B cell (primary cell): ENCODE data around the gene PHPT1. TPM values are rescaled to one million over a fixed set of nuclear protein-coding genes. Genes with fewer than 3 reads are reported as not detected.

Experiments used
- ATAC-seq: fragments of 200-7000 bp; cut with Tn5 transposase; one replicate; pipeline ENCODE4 v1.10.0; 2021; ENCODE audit warnings: low read depth, mild to moderate bottlenecking, moderate number of reproducible peaks, moderate library complexity
- CTCF ChIA-PET: fragments of 350-600 bp; sonication (Branson Sonifier 250); formaldehyde crosslinking; loops from one replicate; lab custom pipeline; 2021; ENCODE audit warnings: antibody characterized with exemption, inconsistent platforms; lab: Charles Lee
- POLR2A ChIA-PET: fragments of 350-600 bp; sonication (Branson Sonifier 250); formaldehyde crosslinking; loops from one replicate; lab custom pipeline; 2021; ENCODE audit warnings: antibody characterized with exemption; lab: Charles Lee
- DNase-seq: peaks from one replicate; pipeline ENCODE4 v3.0.0; 2013
- H2AFZ ChIP-seq: 2 replicates; pipeline ENCODE4 v1.6.1; 2012; ENCODE audit warnings: mild to moderate bottlenecking, low read depth, low read length; ENCODE audit not compliant: insufficient read depth, poor library complexity, severe bottlenecking
- H3K27ac ChIP-seq, 2 donors: 1 replicate in 1 of 2; 2 replicates in 1 of 2; pipeline ENCODE4 v1.5.1; 2012 to 2013; ENCODE audit warnings: low read length in 2 of 2, mild to moderate bottlenecking in 2 of 2, moderate library complexity in 1 of 2
- H3K27me3 ChIP-seq, 4 experiments: fragments of 200-600 bp in 1 of 4; sonication (generic) in 1 of 4; replicated peaks in 1 of 4; 1 replicate in 2 of 4; 2 replicates in 2 of 4; pipeline versions ENCODE4 v1.6.1 to v1.7.0; 2013 to 2016; ENCODE audit warnings: low read length in 3 of 4, mild to moderate bottlenecking in 2 of 4, mixed read lengths in 1 of 4, moderate library complexity in 1 of 4; ENCODE audit not compliant: insufficient read depth in 4 of 4, control insufficient read depth in 3 of 4; ENCODE audit errors: control extremely low read depth in 1 of 4
- H3K36me3 ChIP-seq, 2 experiments: replicated peaks in 1 of 2; 1 replicate in 1 of 2; 2 replicates in 1 of 2; pipeline versions ENCODE4 v1.6.1 to v1.7.1; 2013; ENCODE audit warnings: low read length in 1 of 2; ENCODE audit not compliant: insufficient read depth in 2 of 2, control insufficient read depth in 1 of 2; ENCODE audit errors: control extremely low read depth in 1 of 2, extremely low read depth in 1 of 2
- H3K4me1 ChIP-seq, 2 donors: fragments of 200-600 bp in 1 of 2; sonication (generic) in 1 of 2; 1 replicate in 1 of 2; 2 replicates in 1 of 2; pipeline versions ENCODE4 v1.5.1 to v1.6.1; 2013 to 2017; ENCODE audit warnings: low read length in 2 of 2; ENCODE audit not compliant: control insufficient read depth in 2 of 2, insufficient read depth in 2 of 2
- H3K4me2 ChIP-seq: replicated peaks from 2 replicates; pipeline ENCODE3; 2012; ENCODE audit warnings: mild to moderate bottlenecking, low read depth, low read length; ENCODE audit not compliant: poor library complexity, severe bottlenecking
- H3K4me3 ChIP-seq, 5 experiments: fragments of 200-600 bp in 1 of 5; sonication (generic) in 1 of 5; 1 replicate in 3 of 5; 2 replicates in 2 of 5; pipeline versions ENCODE4 v1.5.1 to v1.7.0; 2011 to 2016; ENCODE audit warnings: low read length in 4 of 5, mild to moderate bottlenecking in 4 of 5, low read depth in 2 of 5, control low read depth in 1 of 5, moderate library complexity in 1 of 5; ENCODE audit not compliant: insufficient read depth in 1 of 5; ENCODE audit errors: control extremely low read depth in 1 of 5, extremely low read depth in 1 of 5
- H3K79me2 ChIP-seq: fragments of 200-600 bp; sonication (generic); one replicate; pipeline ENCODE4 v1.6.0; 2016; ENCODE audit warnings: low read length; ENCODE audit not compliant: control insufficient read depth, insufficient read depth
- H3K9ac ChIP-seq: fragments of 200-600 bp; sonication (generic); 2 replicates; pipeline ENCODE4 v1.6.1; 2017; ENCODE audit warnings: mild to moderate bottlenecking, low read length, moderate library complexity
- H3K9me3 ChIP-seq, 3 donors: one replicate each; pipeline versions ENCODE4 v1.6.1 to v1.7.1; 2013; ENCODE audit warnings: low read length in 2 of 3; ENCODE audit not compliant: control insufficient read depth in 2 of 3, insufficient read depth in 1 of 3; ENCODE audit errors: control extremely low read depth in 1 of 3
- H4K20me1 ChIP-seq: 2 replicates; pipeline ENCODE4 v1.6.0; 2012; ENCODE audit warnings: mild to moderate bottlenecking, low read length; ENCODE audit not compliant: insufficient read depth, control insufficient read depth, poor library complexity, severe bottlenecking
- H3K27ac Mint-ChIP-seq: one replicate; pipeline ENCODE4 v1.8.0; 2021; ENCODE audit warnings: mixed read lengths
- H3K27me3 Mint-ChIP-seq: one replicate; pipeline ENCODE4 v1.8.0; 2021; ENCODE audit warnings: mixed read lengths
- H3K4me1 Mint-ChIP-seq: one replicate; pipeline ENCODE4 v1.8.0; 2021; ENCODE audit warnings: mixed read lengths
- H3K4me3 Mint-ChIP-seq: one replicate; pipeline ENCODE4 v1.8.0; 2021; ENCODE audit warnings: mixed read lengths
- H3K9me3 Mint-ChIP-seq: one replicate; pipeline ENCODE4 v1.8.0; 2022; ENCODE audit warnings: mixed read lengths; ENCODE audit not compliant: insufficient read depth
- CTCF ChIP-seq: fragments of 200-600 bp; IDR thresholded peaks from one replicate; pipeline ENCODE4 v1.8.0; 2022; ENCODE audit warnings: antibody characterized with exemption, mild to moderate bottlenecking
- EZH2 ChIP-seq: IDR thresholded peaks from 2 replicates; pipeline ENCODE4 v1.6.1; 2012; ENCODE audit warnings: borderline replicate concordance, low read depth, mild to moderate bottlenecking, moderate library complexity, low read length; ENCODE audit not compliant: insufficient read depth, poor library complexity, severe bottlenecking
- WGBS: methylation state at CpG from one replicate; pipeline ENCODE4 v1.1.5; 2013; ENCODE audit warnings: missing lambda C conversion rate; ENCODE audit not compliant: insufficient coverage; 5-methylcytosine and 5-hydroxymethylcytosine counted together
- intact Hi-C: fragments of 100-400 bp; cut with micrococcal nuclease; formaldehyde crosslinking; loops from one replicate; pipeline ENCODE4 v1.10.0; 2022
- polyA plus RNA-seq: library from polyadenylated mRNA; depleted of rRNA; stranded (reverse); fragments of >200 nt; gene quantifications from 2 replicates; pipeline ENCODE4 v1.2.3, GENCODE V29; 2012
- total RNA-seq, 2 donors: library from RNA; stranded (reverse); fragments of 120-200 nt in 1 of 2; gene quantifications; 1 replicate in 1 of 2; 2 replicates in 1 of 2; pipeline versions ENCODE4 v1.2.3 to v1.2.4, GENCODE V29; 2013 to 2022

Gene PHPT1
- total and polyA plus RNA-seq, 2 donors (not counting 1 experiment from before 2014, with no cell fraction given) = 36.5 to 37.2 TPM

GRCh38 chr9:136831002-136831719 lies 18.0 kb upstream of the PHPT1 start:
- DNase-seq (no peak), ATAC-seq (no peak)
- H3K79me2 ChIP-seq = no peaks in the 10 kb centered on the region
- H2AFZ ChIP-seq = no peak overlapping the region
- H3K36me3 ChIP-seq = peaks cover 0 to 44% of the 10 kb centered on the region in 2 experiments
- H3K27ac ChIP-seq = no peak overlapping the region
- POLR2A ChIA-PET = no interaction called here
- 97% methylated on average over 30 of the region's 30 CpGs for WGBS
- TF ChIP-seq EZH2 (no peak), CTCF (no peak)
- H3K27me3 Mint-ChIP-seq = no peaks in the 10 kb centered on the region
- H3K9me3 Mint-ChIP-seq = no peaks in the 10 kb centered on the region
- no peak overlapping the region for H3K9ac ChIP-seq
- H3K4me3 ChIP-seq = no peak overlapping the region
- no peak overlapping the region for H3K27ac Mint-ChIP-seq
- no peak overlapping the region for H3K4me3 Mint-ChIP-seq
- CTCF ChIA-PET = no interaction called here
- no peaks in the 10 kb centered on the region for H3K27me3 ChIP-seq
- H3K9me3 ChIP-seq = no peaks in the 10 kb centered on the region
- no peaks in the 10 kb centered on the region for H3K4me1 ChIP-seq
- intact Hi-C loops = no loop called here
- H4K20me1 ChIP-seq = no peaks in the 10 kb centered on the region
- no peaks in the 10 kb centered on the region for H3K4me1 Mint-ChIP-seq
- H3K4me2 ChIP-seq = no peak overlapping the region

GRCh38 chr9:136831720-136832104 lies 17.5 kb upstream of the PHPT1 start:
- Histone ChIP-seq H3K9ac (no peak overlapping the region), H3K27me3 (no peaks in the 10 kb centered on the region), H3K27ac (no peak overlapping the region), H4K20me1 (no peaks in the 10 kb centered on the region), H3K4me1 (no peaks in the 10 kb centered on the region), H3K4me3 (no peak overlapping the region), H2AFZ (no peak overlapping the region), H3K4me2 (no peak overlapping the region), H3K36me3 (peaks cover 0 to 43% of the 10 kb centered on the region in 2 experiments), H3K79me2 (no peaks in the 10 kb centered on the region), H3K9me3 (no peaks in the 10 kb centered on the region)
- no peaks in the 10 kb centered on the region for H3K27me3 Mint-ChIP-seq
- H3K27ac Mint-ChIP-seq = no peak overlapping the region
- intact Hi-C loops = no loop called here
- WGBS = 90% methylated on average over 23 of the region's 23 CpGs
- H3K4me1 Mint-ChIP-seq = no peaks in the 10 kb centered on the region
- DNase-seq (no peak), ATAC-seq (no peak)
- TF ChIP-seq EZH2 = no peak
- TF ChIP-seq CTCF = no peak
- no peaks in the 10 kb centered on the region for H3K9me3 Mint-ChIP-seq
- POLR2A ChIA-PET = interaction anchor here (0.6 kb wide), 1 partner anchor 9 kb away, joined by 3 read pairs; no protein-coding TSS in a partner anchor
- CTCF ChIA-PET = interaction anchor here (0.8 kb wide), 1 partner anchor 16 kb away, joined by 3 read pairs; no protein-coding TSS in a partner anchor
- no peak overlapping the region for H3K4me3 Mint-ChIP-seq
